Right lobe of liver (tissue), 6 donors: ENCODE measurements around the gene CEP126. TPM values are rescaled to one million over a fixed set of nuclear protein-coding genes. Genes with fewer than 3 reads are reported as not detected.
"Not testable (repeated sequence)": the region's sequence is repeated elsewhere in the genome, so short reads cannot be mapped to it uniquely, and the experiment has no call there.

Experiments used
- ATAC-seq, 4 donors: fragments of 200-7000 bp; cut with Tn5 transposase; one replicate each; pipeline ENCODE4 v1.9.1; 2020; ENCODE audit warnings: mild to moderate bottlenecking in 4 of 4, moderate library complexity in 4 of 4
- DNase-seq, 3 donors: peaks; one replicate each; pipeline ENCODE4 v3.0.0-alpha.2; 2020
- H3K27ac ChIP-seq, 3 donors: fragments of 200-600 bp; one replicate each; pipeline ENCODE4 v1.8.0; 2022
- H3K27me3 ChIP-seq, 2 donors: fragments of 200-600 bp; one replicate each; pipeline ENCODE4 v1.8.0; 2022
- H3K36me3 ChIP-seq, 4 donors: fragments of 200-600 bp; sonication (generic) in 1 of 4; one replicate each; pipeline versions ENCODE4 v1.5.1 to v1.8.0; 2017 to 2022; ENCODE audit warnings: control low read depth in 1 of 4
- H3K4me1 ChIP-seq, 4 donors: fragments of 200-600 bp; sonication (generic) in 1 of 4; one replicate each; pipeline versions ENCODE4 v1.5.1 to v1.8.0; 2017 to 2022; ENCODE audit warnings: control low read depth in 1 of 4
- H3K4me3 ChIP-seq, 3 donors: fragments of 200-600 bp; one replicate each; pipeline ENCODE4 v1.8.0; 2022
- H3K9me3 ChIP-seq, 4 donors: fragments of 200-600 bp; sonication (generic) in 1 of 4; one replicate each; pipeline versions ENCODE4 v1.5.1 to v1.8.0; 2017 to 2022; ENCODE audit warnings: control low read depth in 1 of 4
- POLR2A ChIP-seq: fragments of 450-650 bp; IDR thresholded peaks from one replicate; pipeline ENCODE4 v1.6.1; 2017; ENCODE audit warnings: antibody characterized with exemption, mild to moderate bottlenecking
- WGBS: methylation state at CpG from one replicate; pipeline ENCODE4 v1.1.6; 2018; ENCODE audit warnings: low coverage, low lambda C conversion rate; ENCODE audit not compliant: insufficient coverage; ENCODE audit errors: missing lambda C conversion rate; 5-methylcytosine and 5-hydroxymethylcytosine counted together
- intact Hi-C, 2 donors: fragments of 100-400 bp; cut with DNase I; formaldehyde crosslinking; loops; one replicate each; pipeline versions ENCODE4 v1.11.2 to v1.14.1; 2022
- total RNA-seq, 6 experiments: library from RNA; depleted of rRNA in 2 of 6; stranded (reverse); fragments of >200 nt in 2 of 6; fragmentation: NEBNext Ultra II Directional in 3 of 6; extraction: Animal tissue kit (Norgen Biotek cat#: 25700) in 3 of 6; gene quantifications; one replicate each; pipeline versions ENCODE4 v1.1.0 to v1.2.4, GENCODE V29; 2016 to 2023
- TF ChIP-seq, protein P1 (sequence below), 4 donors: fragments of 200-600 bp in 3 of 4; fragments of 450-650 bp in 1 of 4; IDR thresholded peaks; one replicate each; pipeline versions ENCODE4 v1.5.1 to v1.8.0; 2016 to 2022; ENCODE audit warnings: antibody characterized with exemption in 4 of 4, mild to moderate bottlenecking in 2 of 4
- donor health status: DM: no; HTN: yes; CAD: no.
- donor health status: DM: no; HTN: no; CAD: no.
- donor health status: DM: no; HTN: no; CAD: no.
- donor health status: DM: no; HTN: yes; CAD: no.
- donor health status: DM: no; HTN: yes; CAD: no.

Gene CEP126
- total RNA-seq, 6 experiments from 2014 or later, result 0.04 to 0.49 (median 0.12) TPM

DNA sequence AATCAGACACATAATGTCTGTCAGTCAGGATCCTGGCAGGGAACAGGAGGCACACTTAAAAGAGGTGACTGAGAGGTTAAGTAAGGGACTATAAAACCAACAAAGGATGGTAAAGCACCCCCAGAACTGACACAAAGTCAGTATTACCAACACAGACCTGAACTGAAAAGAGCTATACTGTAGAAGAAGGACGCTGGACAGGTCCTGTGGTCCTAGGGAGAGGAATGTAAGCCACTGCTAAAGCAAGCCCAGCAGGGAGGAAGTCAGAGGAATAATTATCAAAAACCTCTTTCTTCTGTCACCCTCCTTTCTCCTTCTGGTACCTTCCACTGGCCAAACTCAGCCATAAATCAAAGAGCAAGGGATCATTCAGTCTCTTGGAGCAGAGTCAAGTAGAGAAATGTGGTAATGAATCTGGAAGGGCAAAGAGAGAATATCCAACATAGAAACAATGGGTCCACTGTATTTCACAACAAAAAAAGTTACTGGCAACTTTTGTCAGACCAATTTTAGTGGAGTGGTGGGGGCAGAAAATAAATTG is 34.9 kb downstream of the CEP126 start:
- no peaks in the 10 kb centered on the region for H3K27me3 ChIP-seq
- H3K27ac ChIP-seq, result no peak overlapping the region
- WGBS, result 43% methylated on average over 1 of the region's 1 CpG
- no peak for DNase-seq
- no peaks in the 10 kb centered on the region for H3K36me3 ChIP-seq
- H3K4me1 ChIP-seq, result no peaks in the 10 kb centered on the region
- no peak for TF ChIP-seq POLR2A
- TF ChIP-seq, protein P1, sequence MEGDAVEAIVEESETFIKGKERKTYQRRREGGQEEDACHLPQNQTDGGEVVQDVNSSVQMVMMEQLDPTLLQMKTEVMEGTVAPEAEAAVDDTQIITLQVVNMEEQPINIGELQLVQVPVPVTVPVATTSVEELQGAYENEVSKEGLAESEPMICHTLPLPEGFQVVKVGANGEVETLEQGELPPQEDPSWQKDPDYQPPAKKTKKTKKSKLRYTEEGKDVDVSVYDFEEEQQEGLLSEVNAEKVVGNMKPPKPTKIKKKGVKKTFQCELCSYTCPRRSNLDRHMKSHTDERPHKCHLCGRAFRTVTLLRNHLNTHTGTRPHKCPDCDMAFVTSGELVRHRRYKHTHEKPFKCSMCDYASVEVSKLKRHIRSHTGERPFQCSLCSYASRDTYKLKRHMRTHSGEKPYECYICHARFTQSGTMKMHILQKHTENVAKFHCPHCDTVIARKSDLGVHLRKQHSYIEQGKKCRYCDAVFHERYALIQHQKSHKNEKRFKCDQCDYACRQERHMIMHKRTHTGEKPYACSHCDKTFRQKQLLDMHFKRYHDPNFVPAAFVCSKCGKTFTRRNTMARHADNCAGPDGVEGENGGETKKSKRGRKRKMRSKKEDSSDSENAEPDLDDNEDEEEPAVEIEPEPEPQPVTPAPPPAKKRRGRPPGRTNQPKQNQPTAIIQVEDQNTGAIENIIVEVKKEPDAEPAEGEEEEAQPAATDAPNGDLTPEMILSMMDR (IDR thresholded peaks at IDR 0.05), result no peak
- intact Hi-C loops, result no loop called here
- no peaks in the 10 kb centered on the region for H3K9me3 ChIP-seq
- H3K4me3 ChIP-seq, result no peak overlapping the region
- no peak for ATAC-seq

DNA sequence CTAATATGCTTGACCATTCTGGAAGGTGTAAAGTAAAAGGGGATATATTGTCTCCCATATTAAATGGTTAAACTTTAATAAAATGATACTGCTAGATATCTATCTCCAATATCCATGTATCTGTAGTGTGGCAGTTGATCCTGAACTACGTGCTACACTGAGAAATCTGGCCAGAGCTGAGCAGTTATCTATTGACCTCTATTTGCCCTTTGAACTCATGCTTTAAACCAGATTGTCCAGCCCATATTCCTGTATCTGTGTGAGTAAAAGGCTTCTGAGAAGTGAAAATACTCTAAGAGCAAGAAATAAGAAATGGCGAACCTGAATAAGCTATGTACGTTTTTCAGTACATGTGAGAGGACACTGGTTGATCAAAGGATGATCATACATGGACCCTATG is 40.5 kb downstream of the CEP126 start:
- intact Hi-C loops, result no loop called here
- H3K4me3 ChIP-seq, result no peak overlapping the region
- 43% methylated on average over 3 of the region's 3 CpGs for WGBS
- DNase-seq, result no peak
- no peaks in the 10 kb centered on the region for H3K36me3 ChIP-seq
- no peak for TF ChIP-seq POLR2A
- TF ChIP-seq, protein P1 (IDR thresholded peaks at IDR 0.05), result no peak
- H3K9me3 ChIP-seq, result no peaks in the 10 kb centered on the region
- no peaks in the 10 kb centered on the region for H3K4me1 ChIP-seq
- peak; percentile 70 to 94 (median 87) for ATAC-seq
- H3K27ac ChIP-seq, result no peak overlapping the region
- no peaks in the 10 kb centered on the region for H3K27me3 ChIP-seq

DNA sequence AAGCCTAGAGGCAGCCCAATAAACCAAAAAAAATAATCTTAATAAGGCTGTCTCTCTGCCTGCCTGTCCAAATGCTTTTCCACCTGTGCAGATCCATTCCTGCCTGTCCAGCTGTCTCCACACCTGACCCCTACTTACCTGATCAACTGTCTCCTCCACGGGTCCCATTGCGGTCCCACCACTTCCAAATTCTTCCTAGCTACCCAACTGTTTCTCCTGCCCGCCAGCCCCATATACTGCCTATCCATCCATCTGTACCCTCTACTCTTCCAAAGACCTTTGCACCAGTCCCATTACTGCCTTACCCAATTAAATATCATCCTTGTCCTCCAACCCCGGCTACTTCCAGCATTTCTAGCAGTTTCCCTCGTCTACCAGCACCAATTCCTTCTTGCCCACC is 40.9 kb downstream of the CEP126 start:
- 81% methylated on average over 5 of the region's 5 CpGs for WGBS
- Histone ChIP-seq H3K27ac (no peak overlapping the region), H3K4me3 (no peak overlapping the region), H3K27me3 (no peaks in the 10 kb centered on the region), H3K9me3 (no peaks in the 10 kb centered on the region), H3K4me1 (no peaks in the 10 kb centered on the region), H3K36me3 (no peaks in the 10 kb centered on the region)
- intact Hi-C loops, result no loop called here
- DNase-seq, result no peak
- TF ChIP-seq, protein P1 (IDR thresholded peaks at IDR 0.05), result no peak
- TF ChIP-seq POLR2A, result no peak
- ATAC-seq, result no peak

DNA sequence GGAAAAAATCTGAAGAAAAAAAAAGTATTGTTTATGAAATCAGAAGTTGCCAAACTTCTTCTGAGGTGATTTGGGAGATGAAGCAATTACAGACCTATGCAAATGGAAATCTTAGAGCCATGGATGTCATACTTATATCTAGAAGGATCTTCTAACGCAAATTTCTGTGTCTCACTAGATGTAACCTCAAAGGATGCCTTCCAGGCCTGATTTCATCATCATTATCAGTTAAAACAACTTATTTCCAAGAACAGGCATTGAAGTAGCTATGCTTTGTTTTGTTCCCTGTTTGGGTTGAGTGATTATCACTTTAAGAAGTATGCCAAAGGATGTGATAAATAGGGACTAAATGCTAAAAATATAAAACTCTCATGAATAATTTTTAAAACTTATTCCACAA is 45.4 kb downstream of the CEP126 start:
- no peak for TF ChIP-seq POLR2A
- TF ChIP-seq, protein P1 (IDR thresholded peaks at IDR 0.05), result no peak
- Histone ChIP-seq H3K9me3 (no peaks in the 10 kb centered on the region), H3K4me1 (no peaks in the 10 kb centered on the region), H3K36me3 (no peaks in the 10 kb centered on the region), H3K27me3 (no peaks in the 10 kb centered on the region), H3K4me3 (no peak overlapping the region), H3K27ac (no peak overlapping the region)
- ATAC-seq, result no peak
- no peak for DNase-seq
- intact Hi-C loops, result no loop called here
- 67% methylated on average over 1 of the region's 1 CpG for WGBS

DNA sequence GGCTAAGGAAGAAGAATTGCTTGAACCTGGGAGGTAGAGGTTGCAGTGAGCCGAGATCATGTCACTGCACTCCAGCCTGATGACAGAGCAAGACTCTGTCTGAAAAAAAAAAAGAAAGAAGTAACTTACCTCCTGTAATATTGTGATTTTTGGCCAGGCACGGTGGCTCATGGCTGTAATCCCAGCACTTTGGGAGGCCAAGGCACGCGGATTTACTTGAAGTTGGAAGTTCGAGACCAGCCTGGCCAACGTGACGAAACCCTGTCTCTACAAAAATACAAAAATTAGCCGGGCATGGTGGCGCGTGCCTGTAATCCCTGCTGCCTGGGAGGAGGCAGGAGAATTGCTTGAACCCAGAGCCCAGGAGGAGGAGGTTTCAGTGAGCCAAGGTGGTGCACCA is 49.4 kb downstream of the CEP126 start:
- DNase-seq, intact Hi-C loops: not testable (repeated sequence)
- WGBS, result 74% methylated on average over 9 of the region's 10 CpGs

More for the DNA sequence above, 49.4 kb downstream of the CEP126 start:
- H3K4me3 ChIP-seq, H3K27me3 ChIP-seq, H3K36me3 ChIP-seq, ATAC-seq, H3K4me1 ChIP-seq, H3K27ac ChIP-seq, H3K9me3 ChIP-seq: not testable (repeated sequence)
